ENCODE measurements around the gene SLC35F3. TPM values are rescaled to one million over a fixed set of nuclear protein-coding genes. Genes with fewer than 3 reads are reported as not detected.

The SLC35F3 gene
- polyA plus RNA-seq, 1 experiment: 0.06 TPM

DNA sequence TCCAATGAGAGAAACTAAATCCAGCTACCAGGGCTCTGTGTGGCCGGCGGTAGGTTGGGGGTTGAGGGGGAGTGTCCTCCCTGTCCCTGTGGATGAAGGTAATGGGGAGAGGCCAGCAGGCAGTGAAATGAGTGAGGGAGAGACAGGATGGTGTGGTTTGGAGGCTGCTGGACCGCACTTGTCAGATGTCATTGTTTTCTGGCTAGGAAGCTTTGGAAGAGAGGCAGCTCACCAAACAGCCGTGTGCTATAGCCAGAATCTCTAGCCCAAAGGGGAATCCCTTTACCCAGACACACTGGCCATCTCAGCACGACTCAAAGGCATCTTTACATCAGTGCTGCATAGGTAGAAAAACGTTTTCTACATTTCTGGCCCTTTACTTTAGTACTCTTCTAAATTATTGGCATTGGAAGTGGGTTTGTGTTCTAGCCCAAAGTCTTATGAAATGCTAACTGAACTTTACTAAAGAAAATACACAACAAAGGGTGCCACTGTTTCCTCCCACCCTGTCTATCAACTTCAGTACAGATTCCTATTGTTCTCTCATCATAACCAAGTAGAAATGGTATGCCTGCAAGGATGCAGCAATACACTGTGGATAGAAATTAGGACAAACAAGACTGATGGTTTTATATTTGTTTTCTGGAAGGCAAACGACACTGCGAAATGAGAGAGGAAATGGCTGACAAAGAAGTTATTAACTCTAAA, 372.8 kb downstream of the SLC35F3 start:
- ChIA-PET CTCF (interaction anchor here (1.4 kb wide), 1 partner anchor 33 kb away, joined by 4 read pairs; no protein-coding TSS in a partner anchor), POLR2A (no interaction called here)
- TF ChIP-seq, protein P1, sequence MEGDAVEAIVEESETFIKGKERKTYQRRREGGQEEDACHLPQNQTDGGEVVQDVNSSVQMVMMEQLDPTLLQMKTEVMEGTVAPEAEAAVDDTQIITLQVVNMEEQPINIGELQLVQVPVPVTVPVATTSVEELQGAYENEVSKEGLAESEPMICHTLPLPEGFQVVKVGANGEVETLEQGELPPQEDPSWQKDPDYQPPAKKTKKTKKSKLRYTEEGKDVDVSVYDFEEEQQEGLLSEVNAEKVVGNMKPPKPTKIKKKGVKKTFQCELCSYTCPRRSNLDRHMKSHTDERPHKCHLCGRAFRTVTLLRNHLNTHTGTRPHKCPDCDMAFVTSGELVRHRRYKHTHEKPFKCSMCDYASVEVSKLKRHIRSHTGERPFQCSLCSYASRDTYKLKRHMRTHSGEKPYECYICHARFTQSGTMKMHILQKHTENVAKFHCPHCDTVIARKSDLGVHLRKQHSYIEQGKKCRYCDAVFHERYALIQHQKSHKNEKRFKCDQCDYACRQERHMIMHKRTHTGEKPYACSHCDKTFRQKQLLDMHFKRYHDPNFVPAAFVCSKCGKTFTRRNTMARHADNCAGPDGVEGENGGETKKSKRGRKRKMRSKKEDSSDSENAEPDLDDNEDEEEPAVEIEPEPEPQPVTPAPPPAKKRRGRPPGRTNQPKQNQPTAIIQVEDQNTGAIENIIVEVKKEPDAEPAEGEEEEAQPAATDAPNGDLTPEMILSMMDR (IDR thresholded peaks at IDR 0.05; ENCODE audit: insufficient read depth, low read depth, low read length): no peak
- Histone ChIP-seq H3K4me3 (ENCODE audit: low read depth, low read length) (no peak overlapping the region), H3K36me3 (ENCODE audit: control insufficient read depth, insufficient read depth, low read length) (no peaks in the 10 kb centered on the region), H3K27me3 (ENCODE audit: control insufficient read depth, insufficient read depth, low read length) (no peaks in the 10 kb centered on the region)
- no peak for DNase-seq (ENCODE audit: low read depth)

GRCh38 chr1:234279021-234279420, 374.5 kb downstream of the SLC35F3 start:
- no peaks in the 10 kb centered on the region for H3K27me3 ChIP-seq (ENCODE audit: control insufficient read depth, insufficient read depth, low read length)
- no peaks in the 10 kb centered on the region for H3K36me3 ChIP-seq (ENCODE audit: control insufficient read depth, insufficient read depth, low read length)
- DNase-seq (ENCODE audit: low read depth): no peak
- ChIA-PET CTCF (no interaction called here), POLR2A (no interaction called here)
- H3K4me3 ChIP-seq (ENCODE audit: low read depth, low read length): no peak overlapping the region
- TF ChIP-seq, protein P1 (IDR thresholded peaks at IDR 0.05; ENCODE audit: insufficient read depth, low read depth, low read length): no peak

DNA sequence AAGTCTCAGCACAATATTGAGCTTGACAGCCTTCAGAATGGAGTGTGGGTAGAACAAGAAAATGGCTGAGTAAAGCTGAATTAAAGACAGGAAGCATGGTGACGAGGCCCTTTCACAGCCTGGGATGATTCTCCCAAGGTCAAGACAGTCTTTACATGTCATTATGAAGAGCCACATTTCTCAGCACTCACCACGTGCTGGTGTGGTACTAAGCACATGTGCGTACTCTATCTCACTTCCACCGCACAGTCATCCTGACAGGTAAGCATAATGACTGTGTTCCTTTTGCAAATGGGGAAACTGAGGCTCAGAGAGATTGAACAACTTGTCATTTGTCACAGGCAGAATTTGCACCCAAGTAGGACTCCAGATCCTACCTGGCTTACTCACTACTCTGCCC, 376.0 kb downstream of the SLC35F3 start:
- POLR2A ChIA-PET: no interaction called here
- no peaks in the 10 kb centered on the region for H3K27me3 ChIP-seq (ENCODE audit: control insufficient read depth, insufficient read depth, low read length)
- no peak for DNase-seq (ENCODE audit: low read depth)
- H3K36me3 ChIP-seq (ENCODE audit: control insufficient read depth, insufficient read depth, low read length): no peaks in the 10 kb centered on the region
- no peak overlapping the region for H3K4me3 ChIP-seq (ENCODE audit: low read depth, low read length)
- CTCF ChIA-PET: no interaction called here
- TF ChIP-seq, protein P1 (IDR thresholded peaks at IDR 0.05; ENCODE audit: insufficient read depth, low read depth, low read length): no peak

DNA sequence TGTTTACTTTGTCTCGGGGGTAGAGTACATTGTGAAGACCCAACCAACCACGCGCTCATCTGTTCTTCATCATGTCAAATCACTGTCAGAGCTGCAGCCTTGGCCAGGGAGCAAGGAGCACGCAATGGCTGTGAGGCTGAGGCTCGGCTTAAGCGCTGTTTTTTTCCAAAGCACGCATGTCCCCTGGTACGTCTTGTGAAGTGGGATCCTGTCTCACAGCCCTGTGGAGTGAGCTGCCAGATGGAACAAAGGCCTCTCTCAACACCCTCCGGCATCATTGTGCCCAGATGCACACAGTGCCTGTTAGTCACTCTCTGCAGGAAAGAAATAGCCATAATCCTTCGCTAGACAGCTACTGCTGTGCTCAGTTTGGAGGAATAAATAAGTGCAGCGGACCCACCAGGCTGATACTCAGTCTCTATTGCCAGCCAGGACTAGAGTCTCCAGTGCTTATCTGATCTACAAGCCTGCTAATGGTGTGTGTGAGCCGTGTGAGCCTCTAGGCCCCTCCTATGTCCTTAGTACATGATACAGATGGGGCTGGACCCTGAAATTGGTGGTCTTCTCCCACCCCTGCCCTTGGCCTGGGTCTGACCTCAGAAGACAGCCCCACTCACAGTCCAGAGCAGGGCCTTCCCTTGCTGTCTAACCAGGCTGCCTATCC, 377.5 kb downstream of the SLC35F3 start:
- POLR2A ChIA-PET: no interaction called here
- Histone ChIP-seq H3K36me3 (ENCODE audit: control insufficient read depth, insufficient read depth, low read length) (no peaks in the 10 kb centered on the region), H3K4me3 (ENCODE audit: low read depth, low read length) (no peak overlapping the region), H3K27me3 (ENCODE audit: control insufficient read depth, insufficient read depth, low read length) (no peaks in the 10 kb centered on the region)
- no peak for DNase-seq (ENCODE audit: low read depth)
- TF ChIP-seq, protein P1 (IDR thresholded peaks at IDR 0.05; ENCODE audit: insufficient read depth, low read depth, low read length): no peak
- CTCF ChIA-PET: interaction anchor here (2.5 kb wide), 1 partner anchor 28 kb away, joined by 13 read pairs; no protein-coding TSS in a partner anchor

DNA sequence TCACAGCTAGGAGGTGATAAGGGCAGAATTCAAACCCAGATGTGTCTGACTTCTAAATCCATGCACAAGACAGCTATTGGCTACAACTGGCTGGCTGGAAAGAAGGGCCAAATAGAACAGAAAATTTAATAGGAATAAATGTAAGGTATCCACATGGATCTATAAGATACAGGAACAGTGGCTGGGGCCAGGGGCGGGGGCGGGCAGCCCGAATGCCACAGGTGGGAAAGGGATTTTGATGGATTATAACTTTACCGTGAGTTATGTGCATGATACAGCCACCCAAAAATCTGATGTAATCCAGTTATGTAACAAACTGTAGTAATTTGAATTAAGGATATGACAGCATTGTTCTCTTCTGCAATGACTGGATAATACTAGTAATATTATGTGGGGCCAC, 381.7 kb downstream of the SLC35F3 start:
- ChIA-PET CTCF (interaction anchor here (1.5 kb wide), 1 partner anchor 23 kb away, joined by 10 read pairs; no protein-coding TSS in a partner anchor), POLR2A (no interaction called here)
- H3K4me3 ChIP-seq (ENCODE audit: low read depth, low read length): no peak overlapping the region
- TF ChIP-seq, protein P1 (IDR thresholded peaks at IDR 0.05; ENCODE audit: insufficient read depth, low read depth, low read length): no peak
- no peak for DNase-seq (ENCODE audit: low read depth)
- H3K27me3 ChIP-seq (ENCODE audit: control insufficient read depth, insufficient read depth, low read length): no peaks in the 10 kb centered on the region
- H3K36me3 ChIP-seq (ENCODE audit: control insufficient read depth, insufficient read depth, low read length): no peaks in the 10 kb centered on the region

Measured in BJ (cell line).